ENCODE data around the gene ANGPTL2.

Gene ANGPTL2

DNA sequence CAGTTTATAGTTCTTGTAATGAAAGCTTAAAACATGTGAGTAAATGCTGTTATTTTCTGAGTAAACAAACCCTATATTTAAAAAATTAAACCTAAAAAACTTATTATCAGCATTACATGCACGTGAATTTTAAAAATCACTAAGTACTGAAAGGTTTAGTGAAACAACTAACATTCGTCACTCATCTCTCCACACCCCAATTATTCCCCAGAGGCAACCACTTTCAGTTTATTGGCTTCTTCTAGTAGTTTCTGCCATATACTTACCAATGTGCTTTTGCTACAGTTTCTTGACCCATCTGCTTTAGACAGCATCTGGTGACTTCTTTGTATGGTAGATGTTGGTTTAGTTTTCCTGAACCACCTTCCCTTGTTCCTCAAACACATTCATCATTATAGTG is 58.1 kb downstream of the ANGPTL2 start:
- Histone ChIP-seq H3K4me3 (no peak overlapping the region), H3K27ac (no peak overlapping the region)

DNA sequence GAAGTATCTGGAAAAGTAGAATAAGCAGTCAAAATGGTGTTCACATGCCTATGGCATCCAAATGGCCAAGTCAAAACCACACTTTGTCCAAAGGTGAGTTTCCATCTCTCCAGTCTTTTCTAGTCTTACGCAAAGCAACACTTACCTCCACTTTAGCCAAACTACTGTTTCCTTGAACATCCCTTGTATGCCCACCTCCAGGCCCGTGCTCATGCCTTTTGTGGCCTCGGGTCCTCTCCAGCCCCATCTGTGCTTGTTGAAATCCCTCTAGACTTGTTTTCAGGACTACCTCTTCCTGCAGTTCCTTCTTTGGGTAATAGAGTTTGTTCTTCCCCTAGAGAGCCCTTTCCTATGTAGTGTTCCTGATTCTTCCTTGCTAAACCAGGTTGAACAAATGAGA is 61.0 kb downstream of the ANGPTL2 start:
- Histone ChIP-seq H3K27ac (no peak overlapping the region), H3K4me3 (no peak overlapping the region)

DNA sequence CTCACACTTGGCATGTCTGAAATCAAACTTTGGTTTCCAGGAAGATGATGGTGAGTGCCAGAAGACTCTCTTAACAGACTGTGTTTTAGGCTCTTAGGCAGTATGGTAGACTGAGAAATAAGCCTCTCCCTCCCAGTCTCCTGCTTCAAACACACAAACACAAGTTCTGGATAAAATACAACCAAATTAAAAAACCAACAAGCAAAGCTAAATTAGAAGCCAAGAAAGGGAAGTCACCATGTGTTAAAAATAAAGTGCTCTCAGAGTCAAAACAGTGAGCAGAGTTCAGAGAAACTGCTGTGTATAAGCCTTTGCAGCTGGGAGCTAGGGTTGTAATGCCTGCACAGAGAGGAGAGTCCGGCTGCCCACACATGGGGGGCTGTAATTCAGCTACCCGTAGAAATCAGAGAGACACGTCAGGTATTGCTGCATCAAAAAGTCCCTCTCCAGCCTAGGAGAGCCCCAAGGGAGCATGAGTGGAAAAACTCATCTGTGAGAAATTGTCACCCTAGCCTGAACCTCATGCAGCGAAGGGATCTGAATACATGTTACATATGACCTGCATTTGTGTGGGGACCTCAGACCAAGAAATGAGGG is 62.6 kb downstream of the ANGPTL2 start:
- no peak overlapping the region for H3K4me3 ChIP-seq
- H3K27ac ChIP-seq: peak overlapping the region in 4 of 21 experiments; percentile 21 to 59 (median 40)

DNA sequence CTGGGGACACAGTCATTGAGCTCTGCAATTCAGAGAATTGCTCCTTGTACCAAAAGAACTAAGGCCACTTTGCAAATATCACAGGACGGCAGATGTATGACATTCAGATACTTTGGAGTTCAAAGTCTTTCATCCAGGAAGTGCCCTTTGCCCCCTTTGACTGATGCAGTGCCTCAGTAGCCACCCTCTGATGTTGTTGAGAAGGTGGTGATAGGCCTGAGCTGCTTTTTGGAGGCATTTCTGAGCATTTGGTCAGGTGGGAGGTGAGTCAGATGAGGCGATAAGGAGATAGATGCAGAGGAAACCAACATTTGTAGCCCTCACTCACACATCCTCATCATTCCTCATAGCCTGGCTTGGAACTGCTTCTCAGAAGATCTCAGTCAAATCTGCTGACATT is 63.4 kb downstream of the ANGPTL2 start:
- H3K4me3 ChIP-seq: no peak overlapping the region
- peak overlapping the region in 5 of 21 experiments; percentile 16 to 59 (median 28) for H3K27ac ChIP-seq

DNA sequence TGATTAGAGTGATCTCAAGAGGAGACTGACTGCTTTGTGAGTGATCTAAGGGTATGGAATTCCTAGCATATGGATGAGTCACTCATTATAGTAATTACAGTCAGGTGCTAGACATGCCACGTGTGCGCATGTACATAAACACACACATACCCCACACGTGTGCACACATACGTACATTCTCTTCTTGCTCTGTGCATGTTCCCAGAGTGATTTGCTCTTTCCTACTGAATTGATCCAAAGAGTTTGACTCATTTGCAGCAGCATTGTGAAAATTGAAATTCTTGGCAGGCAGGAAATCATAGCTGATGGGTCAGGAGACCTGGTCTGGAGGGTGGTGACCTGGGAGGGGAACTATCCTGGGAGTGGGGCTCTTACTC is 63.8 kb downstream of the ANGPTL2 start:
- Histone ChIP-seq H3K27ac (peak overlapping the region in 7 of 21 experiments; percentile 6 to 59 (median 17)), H3K4me3 (no peak overlapping the region)

DNA sequence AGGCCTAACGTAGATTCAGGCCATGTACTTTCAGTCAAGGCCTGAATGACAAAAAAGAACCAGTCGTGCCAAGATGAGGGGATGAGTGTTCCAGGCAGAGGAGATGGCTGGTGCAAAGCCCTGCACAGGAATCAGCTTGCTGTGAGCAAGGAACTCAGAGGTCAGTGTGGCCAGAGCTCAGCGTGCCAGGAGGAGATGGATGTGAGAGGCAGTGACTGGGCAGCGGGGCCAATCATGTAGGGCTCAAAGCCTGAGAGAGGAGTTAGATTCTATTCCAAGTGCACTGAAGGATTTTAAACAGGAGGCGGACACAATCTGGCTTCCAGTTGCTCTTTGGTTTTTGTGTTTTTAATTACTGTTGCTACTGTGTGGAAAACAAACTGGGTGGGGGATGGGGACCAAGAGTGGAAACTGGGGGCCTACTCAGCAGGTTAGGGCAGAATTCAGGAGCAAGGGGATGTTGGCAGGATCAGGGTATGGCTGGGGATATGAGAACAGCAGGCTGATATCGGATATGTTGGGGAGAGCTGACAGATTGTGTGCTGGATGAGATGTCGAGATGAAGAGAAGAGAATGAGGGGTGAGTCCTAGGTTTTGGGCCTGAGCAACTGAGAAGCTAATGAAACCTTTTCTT is 64.3 kb downstream of the ANGPTL2 start:
- Histone ChIP-seq H3K4me3 (no peak overlapping the region), H3K27ac (peak overlapping the region in 8 of 21 experiments; percentile 6 to 59 (median 36))

DNA sequence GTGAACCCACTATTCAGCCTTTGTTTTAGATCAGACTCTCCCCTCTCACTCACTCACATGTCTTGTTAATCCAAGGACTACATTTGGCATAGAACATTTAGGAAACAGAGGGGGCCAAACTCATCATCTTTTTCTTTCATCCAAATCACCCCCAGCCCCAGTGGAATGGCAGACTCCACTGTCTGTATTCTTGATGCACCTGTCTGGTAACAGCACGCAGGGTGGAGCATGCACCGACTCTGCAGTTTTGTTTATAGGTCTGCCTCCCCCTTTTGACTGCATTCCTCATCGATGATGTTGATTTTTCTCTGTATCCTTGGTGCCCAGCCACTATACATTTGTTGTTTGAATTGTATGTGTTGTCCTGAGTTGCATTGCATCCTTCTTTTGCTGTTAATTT is 66.0 kb downstream of the ANGPTL2 start:
- Histone ChIP-seq H3K4me3 (no peak overlapping the region), H3K27ac (no peak overlapping the region)

DNA sequence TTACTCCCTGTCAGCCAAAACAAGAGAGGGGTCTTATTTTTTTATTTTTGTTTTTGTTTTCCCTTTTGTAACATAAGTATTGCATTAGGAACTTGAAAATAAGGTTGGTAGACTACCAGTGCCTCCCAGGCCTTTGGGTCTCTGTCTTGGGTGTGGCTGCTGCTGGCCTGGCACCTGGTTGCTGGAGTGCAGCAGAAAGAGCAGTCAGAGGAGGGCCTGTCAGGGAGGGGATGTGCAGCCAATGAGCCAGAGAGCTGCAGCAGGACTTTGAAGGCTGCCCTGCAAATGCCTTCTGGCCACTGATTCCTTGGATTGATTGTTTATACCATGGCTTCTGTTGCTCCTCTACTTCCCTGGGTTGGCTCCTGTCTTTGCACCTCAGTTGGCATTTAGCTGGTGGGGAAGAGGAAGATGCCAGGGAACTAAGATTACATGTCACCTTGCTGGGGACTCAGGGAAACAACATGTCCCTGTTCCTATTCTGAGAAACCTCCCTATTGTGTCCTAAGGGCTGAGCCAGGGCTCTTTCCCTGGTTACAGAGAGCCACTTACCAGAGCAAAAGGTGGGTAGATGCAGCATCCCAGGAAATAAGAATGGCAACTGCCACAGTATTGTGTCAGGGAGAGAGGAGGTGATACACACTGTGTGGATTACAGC is 66.6 kb downstream of the ANGPTL2 start:
- Histone ChIP-seq H3K27ac (peak overlapping the region in 1 of 21 experiments; percentile 44), H3K4me3 (no peak overlapping the region)

DNA sequence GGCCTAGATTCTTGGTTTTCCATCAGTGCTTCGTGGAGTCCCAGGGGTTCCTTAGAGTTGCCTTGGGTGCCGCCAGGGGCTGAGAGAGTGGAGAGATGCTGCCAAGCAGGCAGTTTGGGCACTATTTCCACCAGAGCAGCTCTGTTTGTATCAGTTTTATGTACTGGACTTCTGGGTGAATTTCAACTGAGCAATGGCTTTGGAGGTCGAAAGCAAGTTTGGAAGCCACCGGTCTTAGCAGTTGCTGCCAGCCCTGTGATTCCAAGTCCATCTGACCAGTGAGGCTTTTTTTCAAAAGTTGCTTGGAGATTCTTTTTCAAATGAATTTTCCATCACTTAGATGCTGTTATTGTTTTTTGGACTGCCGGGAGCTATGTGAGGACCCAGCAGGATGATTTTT is 68.5 kb downstream of the ANGPTL2 start:
- H3K27ac ChIP-seq: peak overlapping the region in 10 of 21 experiments; percentile 19 to 77 (median 54)

DNA sequence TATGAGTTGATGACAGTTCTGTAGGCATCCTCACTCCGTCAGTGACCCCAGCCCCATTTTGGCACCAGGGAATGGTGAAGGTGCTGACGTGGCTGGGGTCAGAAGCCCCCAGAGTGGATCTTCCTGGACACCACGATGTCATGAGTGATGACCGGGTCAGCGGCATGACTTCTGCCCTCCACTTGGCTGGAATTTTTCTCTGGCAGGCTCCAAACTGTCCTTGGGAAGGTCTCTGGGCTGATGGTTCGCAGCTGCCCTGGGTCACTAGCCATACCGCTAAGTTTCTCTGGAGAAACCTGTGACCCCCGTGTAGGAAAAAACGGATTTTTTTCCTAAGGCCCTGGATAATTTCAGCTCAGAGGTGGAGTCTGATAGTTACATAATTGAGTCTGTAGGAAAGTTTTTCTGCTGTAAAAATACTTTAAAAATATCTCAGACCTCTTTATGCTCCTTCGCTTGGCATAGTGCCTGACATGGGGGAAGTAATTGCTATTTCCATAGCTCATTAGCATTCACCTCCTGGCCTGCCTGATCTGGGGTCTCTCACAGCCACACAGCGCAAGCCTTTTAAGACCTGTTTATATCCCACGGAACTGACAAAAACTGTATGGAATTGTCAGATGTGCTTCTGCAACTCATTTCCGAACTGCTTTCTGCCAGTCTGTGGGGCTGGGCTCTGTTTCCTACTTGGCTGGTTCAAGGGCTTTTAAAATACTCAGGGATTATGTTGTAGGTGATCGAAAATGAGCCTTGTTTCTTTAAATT is 69.2 kb downstream of the ANGPTL2 start:
- no peak overlapping the region for H3K4me3 ChIP-seq
- H3K27ac ChIP-seq: peak overlapping the region in 17 of 21 experiments; percentile 9 to 77 (median 55)

More for the DNA sequence above, 68.5 kb downstream of the ANGPTL2 start:
- H3K4me3 ChIP-seq: no peak overlapping the region

DNA sequence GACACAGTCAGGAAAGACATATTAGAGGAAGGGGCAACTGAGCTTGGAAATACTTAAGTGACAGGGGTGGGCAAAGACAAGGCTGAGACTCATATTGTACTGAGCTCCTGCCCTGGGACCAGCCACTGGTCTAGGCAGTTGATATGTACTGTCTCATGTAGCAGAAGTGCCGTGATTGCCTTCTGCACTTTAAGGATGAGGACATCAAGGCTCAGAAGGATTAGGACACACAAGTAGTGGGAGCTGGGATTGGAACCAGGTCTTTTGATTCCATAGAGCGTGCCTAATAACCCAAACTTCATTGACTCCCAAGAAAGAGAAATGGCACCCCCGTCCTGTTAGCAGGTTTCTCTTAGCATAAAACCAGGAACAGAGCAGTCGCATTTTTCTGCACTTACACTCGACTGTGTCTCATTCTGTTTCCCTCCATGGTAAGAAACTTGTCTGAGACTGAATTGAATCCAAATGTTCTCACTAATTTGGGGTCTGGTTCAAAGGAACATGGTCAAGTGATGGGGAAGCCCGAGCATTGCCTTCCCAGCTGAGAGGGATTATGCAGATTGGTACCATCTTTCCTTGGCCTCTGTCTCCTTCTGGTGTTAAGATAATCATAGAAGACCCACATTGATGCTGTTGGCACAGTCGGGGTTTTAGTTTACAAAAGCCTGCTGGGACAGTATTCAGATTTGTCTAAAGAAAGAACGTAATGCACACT is 70.4 kb downstream of the ANGPTL2 start:
- peak overlapping the region in 12 of 21 experiments; percentile 0 to 72 (median 41) for H3K27ac ChIP-seq
- H3K4me3 ChIP-seq: no peak overlapping the region

DNA sequence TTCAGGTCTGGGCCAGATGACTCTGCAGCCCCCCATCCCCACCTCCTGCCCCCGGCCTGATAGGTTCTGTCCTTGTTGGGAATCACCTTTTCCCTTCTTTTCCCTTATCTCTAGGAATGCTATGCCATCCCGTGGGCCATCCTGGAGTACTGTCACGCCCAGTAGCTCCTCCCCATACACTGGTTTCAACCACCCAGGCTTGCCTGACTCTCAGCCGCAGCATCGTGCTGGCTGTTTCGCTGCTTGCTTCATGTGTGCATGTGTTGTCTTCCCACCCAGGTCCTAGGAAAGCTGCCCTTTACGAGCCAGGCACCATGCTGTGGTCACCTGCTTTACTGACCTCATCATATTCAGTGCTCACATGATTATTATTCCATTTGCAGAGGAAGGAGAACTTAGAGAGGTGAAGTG is 71.8 kb downstream of the ANGPTL2 start:
- Histone ChIP-seq H3K27ac (peak overlapping the region in 4 of 21 experiments; percentile 2 to 16 (median 8)), H3K4me3 (no peak overlapping the region)

DNA sequence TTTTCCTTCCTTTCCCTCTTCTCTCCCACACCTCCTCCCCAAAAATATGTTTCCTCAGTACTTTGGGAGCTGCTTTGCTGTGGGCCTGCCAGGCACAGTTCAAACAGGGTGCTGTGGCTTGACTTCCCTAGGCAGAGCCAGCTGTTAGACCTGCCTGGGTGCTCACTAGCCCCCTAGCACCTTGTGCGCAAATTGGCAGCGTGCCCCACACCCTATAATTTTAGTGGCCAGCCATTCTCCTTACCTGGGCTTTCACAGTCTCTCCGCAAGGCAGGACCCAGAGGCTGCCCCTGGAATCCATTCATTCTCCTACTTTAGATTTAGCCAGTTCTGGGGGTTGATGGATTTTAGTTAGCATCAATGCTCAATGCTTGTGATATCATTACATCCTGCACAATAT is 72.3 kb downstream of the ANGPTL2 start:
- no peak overlapping the region for H3K4me3 ChIP-seq
- H3K27ac ChIP-seq: peak overlapping the region in 9 of 21 experiments; percentile 11 to 71 (median 56)

DNA sequence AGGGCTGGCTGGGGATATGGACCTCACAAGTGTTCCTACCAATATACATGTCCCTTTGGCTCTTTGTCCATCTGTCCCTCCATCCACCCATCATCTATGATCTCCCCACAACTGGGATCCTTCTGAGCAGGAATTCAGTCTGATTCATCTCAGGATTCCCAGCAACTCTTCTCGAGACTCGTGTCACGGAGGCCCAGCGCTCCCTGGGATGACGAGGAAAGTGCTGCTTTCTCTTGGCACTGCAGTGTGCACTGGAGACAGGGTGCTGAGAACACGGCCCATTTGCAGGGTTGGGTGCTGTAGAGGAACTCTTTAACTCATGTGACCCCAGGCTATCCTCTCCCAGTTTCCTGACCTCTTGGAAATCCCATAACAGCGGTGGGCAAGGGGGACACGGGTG is 72.9 kb downstream of the ANGPTL2 start:
- H3K27ac ChIP-seq: peak overlapping the region in 15 of 21 experiments; percentile 9 to 75 (median 38)
- H3K4me3 ChIP-seq: no peak overlapping the region

DNA sequence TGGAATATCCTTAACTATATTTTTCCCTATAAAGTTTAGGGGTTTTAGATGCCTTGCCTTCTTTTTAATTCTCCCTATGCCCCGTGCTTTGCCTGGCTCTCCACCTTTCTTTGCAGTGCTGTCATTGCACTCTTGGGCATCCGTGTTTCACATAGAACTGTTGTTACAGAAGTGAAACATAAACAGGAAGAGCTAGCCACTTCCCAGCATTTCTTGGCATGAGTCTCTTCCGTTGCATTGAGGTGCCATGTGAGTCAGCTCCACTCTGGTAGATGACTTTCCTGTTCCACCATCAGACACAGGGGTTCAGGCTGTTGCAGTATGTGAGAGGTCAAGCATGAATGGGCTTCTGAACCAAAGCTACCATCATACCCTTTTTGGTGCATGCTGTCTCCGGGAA is 73.4 kb downstream of the ANGPTL2 start:
- no peak overlapping the region for H3K4me3 ChIP-seq

DNA sequence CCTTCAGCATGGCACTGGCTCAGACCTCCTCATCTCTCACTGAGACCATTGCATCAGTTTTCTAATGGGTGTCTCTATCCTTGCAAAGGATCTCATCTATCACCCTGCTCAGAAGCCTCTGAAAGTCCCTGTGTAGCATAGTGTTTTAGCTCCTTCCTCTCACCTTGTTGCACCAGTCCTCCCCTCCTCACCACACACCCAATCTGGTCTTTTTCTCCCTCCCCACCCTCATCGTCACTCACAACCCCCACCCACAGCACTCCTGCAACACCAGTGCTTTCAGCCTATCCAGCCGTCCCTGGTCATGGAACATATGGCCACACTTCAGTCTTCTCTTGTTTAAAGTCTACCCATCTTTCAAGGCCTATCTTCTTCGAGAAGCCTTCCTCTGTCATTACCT is 74.5 kb downstream of the ANGPTL2 start:
- no peak overlapping the region for H3K4me3 ChIP-seq
- H3K27ac ChIP-seq: peak overlapping the region in 13 of 21 experiments; percentile 16 to 81 (median 56)

More for the DNA sequence above, 73.4 kb downstream of the ANGPTL2 start:
- peak overlapping the region; percentile 2 to 81 (median 48) for H3K27ac ChIP-seq

DNA sequence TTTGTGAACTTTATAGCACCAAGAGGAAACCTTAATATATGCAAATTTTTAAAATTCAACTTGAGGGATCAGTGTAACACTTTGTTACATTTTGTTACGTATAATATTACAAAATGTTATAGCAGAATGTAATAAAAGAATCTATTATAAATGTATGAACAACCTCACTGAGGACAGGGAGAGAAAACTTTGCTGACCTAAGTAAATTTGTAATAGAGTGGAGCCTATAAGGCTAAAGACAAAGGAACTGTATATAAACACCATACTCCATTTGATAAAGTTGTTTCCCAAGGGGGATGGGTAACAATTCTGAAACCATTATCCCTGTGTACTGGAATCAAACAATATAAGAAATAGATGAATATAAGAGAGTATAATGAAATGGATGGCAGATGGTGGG is 77.3 kb downstream of the ANGPTL2 start:
- no peak overlapping the region for H3K4me3 ChIP-seq

DNA sequence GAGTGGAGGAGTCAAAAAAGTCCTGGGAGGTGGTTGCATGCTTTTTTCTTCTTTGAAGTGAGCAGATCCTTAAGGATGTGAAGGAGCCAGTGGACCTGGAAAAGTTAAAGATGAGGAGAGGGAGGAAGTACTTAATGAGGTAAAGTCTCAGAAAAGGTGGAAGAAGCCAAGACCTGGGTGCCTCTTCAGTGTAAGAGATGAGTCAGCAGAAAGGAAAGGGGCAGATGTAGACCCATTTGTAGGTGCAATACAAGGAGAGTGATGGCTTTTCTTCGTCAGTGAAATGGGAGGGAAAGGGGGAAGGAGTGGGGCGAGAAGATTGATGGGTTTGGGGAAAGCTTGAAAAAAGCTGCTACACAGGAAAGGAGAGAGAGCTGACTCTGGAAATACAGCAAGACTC is 82.9 kb downstream of the ANGPTL2 start:
- Histone ChIP-seq H3K4me3 (no peak overlapping the region), H3K27ac (no peak overlapping the region)

More for the DNA sequence above, 77.3 kb downstream of the ANGPTL2 start:
- H3K27ac ChIP-seq: no peak overlapping the region

DNA sequence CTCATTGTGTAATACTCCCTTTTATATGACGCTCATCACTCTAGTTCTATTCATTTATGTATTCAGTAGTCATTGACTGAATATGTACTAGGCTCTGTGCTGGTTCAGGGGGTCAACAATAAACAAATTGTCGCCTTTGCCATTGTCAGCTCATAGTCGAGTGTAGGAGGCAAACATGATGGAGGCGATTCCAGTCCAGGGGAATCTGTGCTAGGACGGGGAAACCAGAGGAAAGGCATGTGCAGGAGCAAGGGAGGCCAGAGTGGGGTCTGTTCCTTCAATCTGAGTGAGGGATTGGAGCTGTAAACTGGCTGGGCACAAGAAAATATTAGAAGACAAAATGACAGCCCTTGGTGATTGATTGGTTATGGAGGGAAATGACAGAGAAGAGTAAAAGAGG is 83.9 kb downstream of the ANGPTL2 start:
- H3K4me3 ChIP-seq: no peak overlapping the region

More for the DNA sequence above, 83.9 kb downstream of the ANGPTL2 start:
- H3K27ac ChIP-seq: no peak overlapping the region
